G401.6 (cell line): Measurements from ENCODE around the gene RNF169.
"Not testable (repeated sequence)": the region's sequence is repeated elsewhere in the genome, so short reads cannot be mapped to it uniquely, and the experiment has no call there.

Source experiments
- FAIRE-seq: peaks from 2 replicates; lab custom pipeline; 2012; peaks lifted over from hg19 to GRCh38; lab: Jason Lieb, UNC

RNF169 gene

DNA sequence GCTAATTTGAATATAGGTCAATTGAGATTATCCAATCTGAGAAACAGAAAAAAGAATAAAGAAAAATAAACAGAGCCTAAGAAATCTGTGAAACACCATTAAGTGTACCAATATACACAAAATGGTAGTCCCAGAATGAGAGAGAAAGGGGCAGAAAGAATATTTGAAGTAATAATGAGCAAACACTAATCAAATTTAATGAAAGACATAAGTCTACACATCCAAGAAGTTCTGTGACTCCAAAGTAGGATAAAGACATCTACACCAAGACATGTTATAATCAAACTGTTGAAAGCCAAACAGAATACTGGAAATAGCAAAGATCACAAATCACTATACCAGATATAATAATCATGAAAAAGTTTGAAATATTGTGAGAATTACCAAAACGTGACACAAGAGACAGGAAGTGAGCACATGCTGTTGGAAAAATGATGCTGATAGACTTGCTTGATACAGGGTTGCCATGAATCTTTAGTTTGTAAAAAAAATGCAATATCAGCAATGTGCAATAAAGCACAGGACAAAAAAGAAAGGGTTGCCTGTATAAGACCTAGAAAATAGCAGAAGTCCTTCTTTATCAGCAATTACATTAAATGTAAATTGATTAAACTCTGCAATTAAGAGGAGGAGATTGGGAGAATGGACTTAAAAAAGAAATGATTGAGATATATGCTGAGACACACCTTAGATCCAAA is 75.8 kb downstream of the RNF169 start:
- no peak for FAIRE-seq

- not testable (repeated sequence) for FAIRE-seq
These were observed 76.9 kb downstream of the RNF169 start for GRCh38 chr11:74825596-74825995.

GRCh38 chr11:74826901-74827300 is 78.3 kb downstream of the RNF169 start:
- no peak for FAIRE-seq

GRCh38 chr11:74837191-74837590 is 88.5 kb downstream of the RNF169 start:
- no peak for FAIRE-seq

DNA sequence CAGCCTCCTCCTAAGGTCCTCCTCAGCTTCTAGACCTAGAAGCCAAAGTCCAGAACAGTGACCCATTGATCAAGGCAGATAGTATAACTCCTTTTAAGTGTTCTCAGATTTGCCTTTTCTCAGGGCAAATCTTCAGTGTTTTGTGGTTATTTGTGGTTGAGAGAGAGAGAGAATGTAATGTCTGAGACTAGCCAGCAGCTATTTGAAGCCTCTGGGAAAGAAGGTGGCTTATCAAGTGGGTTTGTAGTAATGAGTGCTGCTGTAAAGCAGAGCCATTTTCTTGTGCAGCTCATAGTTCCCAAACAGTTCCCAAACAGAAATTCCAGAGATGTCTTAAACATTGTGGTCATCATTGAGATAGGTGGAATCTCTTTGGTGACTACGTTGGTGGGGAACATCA is 89.5 kb downstream of the RNF169 start:
- no peak for FAIRE-seq

- no peak for FAIRE-seq
These were observed 90.8 kb downstream of the RNF169 start for GRCh38 chr11:74839446-74839845.

GRCh38 chr11:74839971-74840370 is 91.3 kb downstream of the RNF169 start:
- no peak for FAIRE-seq

DNA sequence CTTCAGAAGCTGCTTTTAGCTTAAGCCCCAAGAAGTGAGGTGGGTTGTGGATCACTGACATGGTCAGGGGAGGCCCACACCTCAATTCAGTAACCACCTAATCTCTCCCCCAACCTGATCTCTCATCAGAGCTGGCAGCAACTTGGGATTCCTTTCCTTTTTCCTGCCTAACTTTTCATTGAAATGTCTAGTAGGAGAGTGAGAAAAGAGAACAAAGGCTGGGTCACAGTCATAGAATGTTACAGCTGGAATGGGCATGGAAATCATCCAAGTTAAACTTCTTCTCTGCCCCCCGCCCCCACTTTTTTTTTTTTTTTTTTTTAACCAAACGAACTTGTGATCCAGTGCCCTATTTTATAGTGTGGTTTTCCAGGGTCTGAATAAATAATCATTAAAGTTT is 91.8 kb downstream of the RNF169 start:
- no peak for FAIRE-seq

GRCh38 chr11:74842967-74843366 is 94.3 kb downstream of the RNF169 start:
- no peak for FAIRE-seq

- FAIRE-seq = no peak
These were observed 95.4 kb downstream of the RNF169 start for GRCh38 chr11:74844072-74844471.

DNA sequence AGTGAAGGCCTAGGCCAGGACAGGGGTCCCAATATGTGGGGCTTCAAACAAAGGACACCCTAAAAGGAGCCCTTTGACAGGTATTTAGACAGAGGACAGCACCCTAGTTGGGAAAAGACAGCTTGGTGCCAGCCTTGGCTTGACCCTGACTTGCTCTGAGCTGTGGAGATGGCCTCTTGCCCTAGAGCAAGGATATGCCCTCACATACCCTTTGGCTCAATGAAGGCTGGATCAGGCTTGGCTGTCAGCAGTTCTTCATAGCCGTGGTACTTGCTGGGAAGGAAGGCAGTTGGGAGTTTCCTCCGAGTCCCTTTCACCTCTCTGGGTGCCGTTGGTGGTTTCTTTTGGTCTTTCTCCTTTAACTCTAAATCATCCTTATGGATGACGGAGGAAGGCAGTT is 96.2 kb downstream of the RNF169 start:
- no peak for FAIRE-seq

GRCh38 chr11:74845978-74846517 is 97.4 kb downstream of the RNF169 start:
- FAIRE-seq = no peak

GRCh38 chr11:74846770-74847169 is 98.1 kb downstream of the RNF169 start:
- FAIRE-seq = no peak

GRCh38 chr11:74847395-74847794 is 98.7 kb downstream of the RNF169 start:
- FAIRE-seq = no peak

GRCh38 chr11:74847895-74848294 is 99.2 kb downstream of the RNF169 start:
- no peak for FAIRE-seq

GRCh38 chr11:74849525-74850391 is 101.1 kb downstream of the RNF169 start:
- FAIRE-seq = no peak

DNA sequence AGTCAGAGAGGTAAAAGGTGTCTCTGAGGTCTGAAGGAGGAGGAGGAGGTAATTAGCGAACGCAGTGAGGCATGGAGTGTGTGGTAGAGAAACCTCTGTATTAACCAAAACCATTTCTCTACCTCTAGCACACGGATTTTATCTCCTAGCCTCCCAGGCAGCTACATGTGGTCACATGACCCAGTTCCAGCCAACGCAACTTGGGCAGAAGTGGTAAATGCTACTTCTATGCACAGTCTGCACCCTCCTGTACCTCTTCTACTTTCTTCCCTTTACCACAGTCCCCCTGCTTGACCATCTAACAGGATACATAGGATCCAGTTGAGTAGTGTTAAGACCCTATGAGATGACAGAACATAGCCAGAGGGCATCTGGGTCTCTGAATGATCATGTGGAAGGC is 104.6 kb downstream of the RNF169 start:
- FAIRE-seq = no peak

DNA sequence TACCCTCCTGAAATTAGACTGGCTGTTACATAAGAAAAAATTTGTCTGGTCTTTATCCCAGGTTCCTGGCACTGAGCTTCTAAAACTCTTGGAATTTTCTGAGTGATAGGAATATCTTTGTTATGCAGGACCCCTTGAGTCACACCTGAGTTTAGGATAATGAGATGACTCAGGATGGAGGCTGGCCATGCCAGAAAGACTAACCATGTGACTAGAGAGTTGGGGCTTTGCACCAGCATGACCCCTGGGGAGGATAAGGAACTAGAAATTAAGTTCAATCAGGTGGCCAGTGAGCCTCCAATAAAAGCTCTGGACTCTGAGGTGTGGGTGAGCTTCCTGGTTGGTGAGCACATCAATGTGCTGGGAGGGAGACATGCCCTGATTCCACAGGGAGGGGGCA is 112.1 kb downstream of the RNF169 start:
- no peak for FAIRE-seq

DNA sequence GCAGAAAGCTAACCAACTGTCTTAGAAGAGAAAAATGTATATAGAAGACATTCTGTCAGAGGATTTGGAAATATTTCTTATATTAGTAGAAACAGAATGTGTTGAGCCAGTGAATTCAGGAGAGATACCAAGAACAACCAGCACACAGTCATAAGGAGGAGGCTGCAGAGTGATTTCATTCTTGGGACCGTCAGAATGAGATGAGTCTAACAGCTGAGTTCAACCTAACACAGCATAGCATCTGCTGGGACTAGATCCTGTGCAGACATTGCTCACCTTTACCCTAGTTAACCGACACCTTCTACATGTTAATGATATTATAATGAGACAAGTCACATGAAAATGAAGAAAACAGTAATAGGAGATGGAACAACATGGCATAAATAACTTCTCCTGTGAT is 114.8 kb downstream of the RNF169 start:
- FAIRE-seq = no peak

DNA sequence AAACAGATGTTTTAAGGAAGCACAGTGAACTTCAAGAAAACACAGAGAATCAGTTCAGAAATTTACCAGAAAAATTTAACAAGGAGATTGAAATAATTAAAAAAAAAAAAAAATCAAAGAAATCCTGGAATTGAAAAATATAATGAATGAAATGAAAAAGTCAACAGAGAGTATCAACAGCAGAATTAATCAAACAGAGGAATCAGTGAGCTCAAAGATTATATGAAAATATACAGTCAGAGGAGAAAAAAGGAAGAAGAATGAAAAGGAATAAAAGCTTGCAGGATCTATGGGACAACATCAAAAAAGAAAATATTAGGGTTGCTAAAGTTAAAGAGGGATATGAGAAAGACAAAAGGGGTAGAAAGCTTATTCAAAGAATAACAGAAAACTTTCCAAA is 117.9 kb downstream of the RNF169 start:
- FAIRE-seq = peak; percentile 34

DNA sequence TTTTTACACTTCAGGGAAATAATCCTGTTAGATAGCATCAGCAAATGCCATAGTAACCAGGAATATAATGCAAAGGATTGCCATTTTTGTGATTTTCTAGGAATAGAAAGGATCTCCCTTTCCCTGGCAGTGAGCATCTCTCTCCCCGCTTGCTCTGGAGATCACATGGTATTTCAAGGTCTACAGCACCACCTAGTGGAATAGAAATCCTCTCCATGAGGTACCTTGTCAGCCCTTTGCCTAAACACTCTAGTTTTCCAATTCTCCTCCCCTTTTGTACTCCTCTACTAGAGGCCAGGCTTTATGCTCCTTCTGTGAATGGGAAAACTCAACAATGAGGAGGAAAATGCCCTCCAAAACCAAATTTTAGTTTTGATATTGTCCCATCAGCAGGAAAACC is 121.8 kb downstream of the RNF169 start:
- peak; percentile 66 for FAIRE-seq

DNA sequence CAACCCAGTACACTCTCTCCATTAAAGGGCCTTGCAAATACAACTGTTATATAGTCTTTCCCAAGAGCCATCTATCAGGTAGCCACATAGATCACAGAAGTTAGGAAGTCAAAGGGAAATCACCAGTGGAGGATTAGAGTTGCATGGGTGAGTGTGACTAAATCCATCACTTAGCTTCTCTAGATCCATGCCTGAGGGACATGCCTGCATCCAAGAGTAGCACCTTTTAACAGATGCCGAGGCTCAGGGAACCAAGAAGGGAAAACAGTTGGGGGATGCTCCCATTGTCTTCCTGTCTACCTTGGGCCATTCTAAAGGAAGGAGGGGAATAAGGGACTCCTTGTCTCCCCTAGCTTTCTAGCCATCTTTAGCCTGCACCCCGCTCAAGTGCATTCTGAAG is 122.4 kb downstream of the RNF169 start:
- FAIRE-seq = no peak

DNA sequence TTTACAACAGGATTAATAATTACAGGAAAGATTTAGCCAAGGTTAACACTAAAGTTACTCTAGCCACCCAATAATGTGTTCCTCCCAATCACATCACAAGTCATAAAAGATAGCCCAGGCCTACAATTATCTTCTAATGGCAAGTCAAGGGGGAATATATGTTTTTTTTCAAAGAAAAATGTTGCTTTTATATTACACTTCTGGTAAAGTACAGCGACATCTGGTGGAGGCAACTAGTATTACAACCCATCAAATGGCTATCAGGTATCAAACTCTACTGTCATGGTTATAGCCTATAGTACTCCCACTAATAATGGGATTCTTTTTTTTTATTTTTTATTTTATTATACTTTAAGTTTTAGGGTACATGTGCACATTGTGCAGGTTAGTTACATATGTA is 128.5 kb downstream of the RNF169 start:
- no peak for FAIRE-seq
